ENCODE data around the gene UNC13A. TPM values are rescaled to one million over a fixed set of nuclear protein-coding genes. Genes with fewer than 3 reads are reported as not detected.

The UNC13A gene
- total RNA-seq (2012; rRNA removed) = 0.22 and 1.3 TPM in 2 replicates

DNA sequence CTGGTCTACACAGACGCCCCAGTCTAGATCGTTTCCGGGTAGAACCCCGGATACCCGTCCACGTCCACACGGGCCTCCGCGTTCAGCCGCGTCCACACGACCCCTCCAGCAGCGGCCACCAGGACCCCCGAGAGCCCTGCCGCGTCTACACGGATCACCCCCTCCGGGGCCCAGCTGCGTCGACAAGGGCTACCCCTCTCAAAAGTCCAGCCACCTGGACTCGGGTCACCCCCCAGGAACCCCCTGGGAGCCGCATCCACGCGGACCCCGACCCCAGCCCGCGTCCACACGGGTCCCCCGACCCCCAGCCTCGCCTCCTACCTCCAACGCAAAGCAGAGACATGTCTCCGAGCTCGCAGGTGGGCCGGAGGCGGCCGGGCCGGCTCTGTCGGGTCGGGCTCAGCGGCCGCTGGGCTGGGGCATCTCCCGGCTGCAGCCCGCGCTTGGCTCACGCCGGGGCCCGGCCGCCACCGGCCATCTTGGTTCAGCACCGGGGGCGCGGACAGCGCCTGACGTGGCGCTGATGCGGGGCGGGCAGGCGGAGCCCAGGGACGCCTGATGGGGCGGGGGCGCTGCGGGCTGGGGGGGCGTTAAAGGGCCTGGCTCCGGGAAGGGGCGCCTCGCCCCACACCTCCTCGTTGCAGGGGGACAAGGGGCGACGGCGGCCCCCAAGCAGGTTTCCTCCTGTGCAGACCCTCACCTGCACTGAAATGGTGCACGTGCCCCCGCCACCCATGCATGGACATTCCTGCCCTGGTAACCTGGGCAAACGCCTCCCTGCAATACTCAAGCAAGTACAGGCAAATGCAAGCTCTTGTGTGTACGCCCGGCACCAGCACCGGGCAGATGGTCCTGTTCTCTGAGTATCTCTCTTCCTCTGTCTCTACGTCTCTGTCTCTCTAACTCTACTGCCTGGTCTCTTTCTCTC is at the start of gene UNC13A:
Gene UNC13A, minus strand, starts transcription at position 498 of the 928 bp plus-strand sequence. Its CDS starts 155 bp downstream, at position 343.
- Histone ChIP-seq H3K4me1 (ENCODE audit: control insufficient read depth, insufficient read depth, low read length) (peaks cover 3% of the 10 kb centered on the region), H3K9ac (ENCODE audit: low read depth, low read length) (no peak within 1 kb of the TSS), H3K4me2 (ENCODE audit: low read length) (no peak within 1 kb of the TSS), H3K4me3 (ENCODE audit: low read length) (no peak within 1 kb of the TSS), H3K27me3 (ENCODE audit: control insufficient read depth, insufficient read depth, low read length) (peaks cover 47% of the 10 kb centered on the region), H3K36me3 (ENCODE audit: insufficient read depth, low read length) (no peaks in the 10 kb centered on the region), H3K9me3 (replicated peaks; ENCODE audit: low read length) (no peaks in the 10 kb centered on the region)

DNA sequence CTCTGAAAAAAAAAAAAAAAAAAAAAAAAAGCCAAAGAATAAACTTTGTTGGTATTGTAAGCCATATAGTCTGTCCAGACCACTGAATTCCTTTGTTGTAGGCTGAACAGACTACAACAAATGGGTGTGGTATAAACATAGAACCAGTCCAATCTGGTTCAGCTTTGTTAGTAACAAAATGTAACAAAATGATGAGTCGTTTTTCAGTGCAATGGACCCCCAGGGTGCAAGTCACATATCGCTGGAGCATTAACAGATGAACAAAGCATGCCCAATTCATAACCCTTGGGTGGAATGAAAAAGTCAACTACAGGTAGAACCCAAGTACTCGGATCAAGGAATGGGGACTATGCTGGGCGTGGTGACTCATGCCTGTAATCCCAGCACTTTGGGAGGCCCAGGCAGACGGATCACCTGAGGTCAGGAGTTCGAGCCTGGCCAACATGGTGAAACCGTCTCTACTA is 49.6 kb upstream of the UNC13A start:
- H3K9me3 ChIP-seq (replicated peaks; ENCODE audit: low read length) = no peaks in the 10 kb centered on the region
- peaks cover 21% of the 10 kb centered on the region for H3K36me3 ChIP-seq (ENCODE audit: insufficient read depth, low read length)
- H3K9ac ChIP-seq (ENCODE audit: low read depth, low read length) = no peak overlapping the region
- H3K4me3 ChIP-seq (ENCODE audit: low read length) = no peak overlapping the region
- H3K4me1 ChIP-seq (ENCODE audit: control insufficient read depth, insufficient read depth, low read length) = peaks cover 7% of the 10 kb centered on the region
- no peaks in the 10 kb centered on the region for H3K27me3 ChIP-seq (ENCODE audit: control insufficient read depth, insufficient read depth, low read length)
- no peak overlapping the region for H3K4me2 ChIP-seq (ENCODE audit: low read length)

- no peak overlapping the region for H3K9ac ChIP-seq (ENCODE audit: low read depth, low read length)
- H3K4me1 ChIP-seq (ENCODE audit: control insufficient read depth, insufficient read depth, low read length) = peaks cover 12% of the 10 kb centered on the region
- H3K27me3 ChIP-seq (ENCODE audit: control insufficient read depth, insufficient read depth, low read length) = no peaks in the 10 kb centered on the region
- H3K36me3 ChIP-seq (ENCODE audit: insufficient read depth, low read length) = peaks cover 29% of the 10 kb centered on the region
- H3K4me3 ChIP-seq (ENCODE audit: low read length) = no peak overlapping the region
- H3K4me2 ChIP-seq (ENCODE audit: low read length) = no peak overlapping the region
- no peaks in the 10 kb centered on the region for H3K9me3 ChIP-seq (replicated peaks; ENCODE audit: low read length)
Measured at GRCh38 chr19:17735410-17735809, 47.3 kb upstream of the UNC13A start.

- Histone ChIP-seq H3K9ac (ENCODE audit: low read depth, low read length) (no peak overlapping the region), H3K4me1 (ENCODE audit: control insufficient read depth, insufficient read depth, low read length) (peaks cover 7% of the 10 kb centered on the region), H3K36me3 (ENCODE audit: insufficient read depth, low read length) (peaks cover 39% of the 10 kb centered on the region)
Measured at GRCh38 chr19:17734146-17734545, 46.0 kb upstream of the UNC13A start.

GRCh38 chr19:17733127-17733526 is 45.0 kb upstream of the UNC13A start:
- H3K9ac ChIP-seq (ENCODE audit: low read depth, low read length) = no peak overlapping the region
- H3K9me3 ChIP-seq (replicated peaks; ENCODE audit: low read length) = no peaks in the 10 kb centered on the region
- H3K36me3 ChIP-seq (ENCODE audit: insufficient read depth, low read length) = peaks cover 44% of the 10 kb centered on the region
- no peaks in the 10 kb centered on the region for H3K27me3 ChIP-seq (ENCODE audit: control insufficient read depth, insufficient read depth, low read length)
- peaks cover 5% of the 10 kb centered on the region for H3K4me1 ChIP-seq (ENCODE audit: control insufficient read depth, insufficient read depth, low read length)
- H3K4me2 ChIP-seq (ENCODE audit: low read length) = no peak overlapping the region
- no peak overlapping the region for H3K4me3 ChIP-seq (ENCODE audit: low read length)

More at GRCh38 chr19:17734146-17734545, 46.0 kb upstream of the UNC13A start:
- no peaks in the 10 kb centered on the region for H3K27me3 ChIP-seq (ENCODE audit: control insufficient read depth, insufficient read depth, low read length)
- H3K9me3 ChIP-seq (replicated peaks; ENCODE audit: low read length) = no peaks in the 10 kb centered on the region
- H3K4me3 ChIP-seq (ENCODE audit: low read length) = no peak overlapping the region
- H3K4me2 ChIP-seq (ENCODE audit: low read length) = no peak overlapping the region

DNA sequence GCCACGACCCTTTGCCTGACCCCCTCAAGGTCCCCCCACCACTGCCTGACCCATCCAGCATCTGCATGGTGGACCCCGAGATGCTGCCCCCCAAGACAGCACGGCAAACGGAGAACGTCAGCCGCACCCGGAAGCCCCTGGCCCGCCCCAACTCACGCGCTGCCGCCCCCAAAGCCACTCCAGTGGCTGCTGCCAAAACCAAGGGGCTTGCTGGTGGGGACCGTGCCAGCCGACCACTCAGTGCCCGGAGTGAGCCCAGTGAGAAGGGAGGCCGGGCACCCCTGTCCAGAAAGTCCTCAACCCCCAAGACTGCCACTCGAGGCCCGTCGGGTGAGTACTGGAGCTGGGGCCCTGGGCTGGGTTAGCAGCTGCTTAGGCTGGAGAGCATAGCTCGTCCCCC is 39.7 kb upstream of the UNC13A start:
- no peak overlapping the region for H3K9ac ChIP-seq (ENCODE audit: low read depth, low read length)
- no peak overlapping the region for H3K4me3 ChIP-seq (ENCODE audit: low read length)
- H3K9me3 ChIP-seq (replicated peaks; ENCODE audit: low read length) = no peaks in the 10 kb centered on the region
- H3K4me2 ChIP-seq (ENCODE audit: low read length) = no peak overlapping the region
- H3K36me3 ChIP-seq (ENCODE audit: insufficient read depth, low read length) = peaks cover 62% of the 10 kb centered on the region
- peaks cover 5% of the 10 kb centered on the region for H3K4me1 ChIP-seq (ENCODE audit: control insufficient read depth, insufficient read depth, low read length)
- H3K27me3 ChIP-seq (ENCODE audit: control insufficient read depth, insufficient read depth, low read length) = no peaks in the 10 kb centered on the region

- H3K4me1 ChIP-seq (ENCODE audit: control insufficient read depth, insufficient read depth, low read length) = peaks cover 2% of the 10 kb centered on the region
- no peaks in the 10 kb centered on the region for H3K27me3 ChIP-seq (ENCODE audit: control insufficient read depth, insufficient read depth, low read length)
- peaks cover 64% of the 10 kb centered on the region for H3K36me3 ChIP-seq (ENCODE audit: insufficient read depth, low read length)
- no peaks in the 10 kb centered on the region for H3K9me3 ChIP-seq (replicated peaks; ENCODE audit: low read length)
- H3K4me3 ChIP-seq (ENCODE audit: low read length) = no peak overlapping the region
- H3K9ac ChIP-seq (ENCODE audit: low read depth, low read length) = no peak overlapping the region
- no peak overlapping the region for H3K4me2 ChIP-seq (ENCODE audit: low read length)
Measured at GRCh38 chr19:17726964-17727773, 39.0 kb upstream of the UNC13A start.

DNA sequence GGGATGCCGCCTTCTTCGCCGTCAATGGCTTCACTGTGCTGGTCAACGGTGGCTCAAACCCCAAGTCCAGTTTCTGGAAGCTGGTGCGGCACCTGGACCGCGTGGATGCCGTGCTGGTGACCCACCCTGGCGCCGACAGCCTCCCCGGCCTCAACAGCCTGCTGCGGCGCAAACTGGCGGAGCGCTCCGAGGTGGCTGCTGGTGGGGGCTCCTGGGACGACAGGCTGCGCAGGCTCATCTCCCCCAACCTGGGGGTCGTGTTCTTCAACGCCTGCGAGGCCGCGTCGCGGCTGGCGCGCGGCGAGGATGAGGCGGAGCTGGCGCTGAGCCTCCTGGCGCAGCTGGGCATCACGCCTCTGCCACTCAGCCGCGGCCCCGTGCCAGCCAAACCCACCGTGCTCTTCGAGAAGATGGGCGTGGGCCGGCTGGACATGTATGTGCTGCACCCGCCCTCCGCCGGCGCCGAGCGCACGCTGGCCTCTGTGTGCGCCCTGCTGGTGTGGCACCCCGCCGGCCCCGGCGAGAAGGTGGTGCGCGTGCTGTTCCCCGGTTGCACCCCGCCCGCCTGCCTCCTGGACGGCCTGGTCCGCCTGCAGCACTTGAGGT is 38.1 kb upstream of the UNC13A start:
- Histone ChIP-seq H3K27me3 (ENCODE audit: control insufficient read depth, insufficient read depth, low read length) (no peaks in the 10 kb centered on the region), H3K36me3 (ENCODE audit: insufficient read depth, low read length) (peaks cover 61% of the 10 kb centered on the region), H3K4me1 (ENCODE audit: control insufficient read depth, insufficient read depth, low read length) (peaks cover 11% of the 10 kb centered on the region), H3K4me3 (ENCODE audit: low read length) (no peak overlapping the region), H3K9ac (ENCODE audit: low read depth, low read length) (no peak overlapping the region), H3K9me3 (replicated peaks; ENCODE audit: low read length) (no peaks in the 10 kb centered on the region), H3K4me2 (ENCODE audit: low read length) (no peak overlapping the region)

DNA sequence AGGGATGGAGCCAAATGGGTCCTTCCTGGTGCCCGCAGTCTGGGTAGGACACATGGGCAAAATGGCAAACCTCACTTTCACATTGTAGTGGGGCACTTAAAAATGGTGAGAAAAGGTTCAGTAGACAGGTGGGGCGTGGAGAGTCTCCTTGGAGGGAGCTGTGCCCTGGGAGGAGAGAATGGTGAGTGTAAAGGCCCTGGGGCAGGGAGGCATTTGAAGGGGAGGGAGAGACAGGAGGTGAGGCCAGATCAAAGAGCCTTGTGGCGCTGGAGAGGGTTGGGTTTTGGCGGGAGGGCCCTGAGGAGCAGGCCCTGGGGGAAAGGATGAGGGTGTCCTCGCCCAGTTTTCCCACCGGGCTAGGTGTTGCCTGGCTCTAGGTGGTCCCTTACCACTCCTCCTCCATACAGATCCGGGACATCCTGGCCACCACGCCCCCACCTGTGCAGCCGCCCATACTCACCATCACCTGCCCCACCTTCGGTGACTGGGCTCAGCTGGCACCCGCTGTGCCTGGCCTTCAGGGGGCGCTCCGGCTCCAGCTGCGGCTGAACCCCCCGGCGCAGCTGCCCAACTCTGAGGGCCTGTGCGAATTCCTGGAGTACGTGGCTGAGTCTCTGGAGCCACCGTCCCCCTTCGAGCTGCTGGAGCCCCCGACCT is 37.4 kb upstream of the UNC13A start:
- Histone ChIP-seq H3K27me3 (ENCODE audit: control insufficient read depth, insufficient read depth, low read length) (no peaks in the 10 kb centered on the region), H3K9ac (ENCODE audit: low read depth, low read length) (no peak overlapping the region), H3K4me2 (ENCODE audit: low read length) (no peak overlapping the region), H3K4me3 (ENCODE audit: low read length) (no peak overlapping the region), H3K4me1 (ENCODE audit: control insufficient read depth, insufficient read depth, low read length) (peaks cover 18% of the 10 kb centered on the region), H3K9me3 (replicated peaks; ENCODE audit: low read length) (no peaks in the 10 kb centered on the region), H3K36me3 (ENCODE audit: insufficient read depth, low read length) (peaks cover 57% of the 10 kb centered on the region)

DNA sequence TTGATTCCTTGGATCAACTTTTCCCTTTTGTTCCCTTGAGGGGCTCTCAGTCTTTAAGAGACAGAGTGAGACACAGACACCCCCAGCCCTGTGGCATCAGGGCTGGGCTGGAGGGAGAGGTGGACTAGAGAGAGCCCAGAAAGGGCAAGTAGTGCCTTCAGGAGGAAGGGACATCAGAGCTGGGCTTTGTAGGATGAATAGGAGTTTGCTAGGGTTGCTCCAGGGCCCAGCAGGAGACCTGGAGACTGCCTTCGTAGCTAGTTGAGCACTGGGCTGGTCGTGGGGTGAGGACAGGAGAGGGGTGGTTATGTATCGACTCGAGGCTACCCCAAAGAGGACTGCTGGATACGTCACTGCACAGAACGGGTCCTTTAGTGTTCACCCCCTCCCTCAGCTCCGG is 36.5 kb upstream of the UNC13A start:
- H3K4me2 ChIP-seq (ENCODE audit: low read length) = no peak overlapping the region
- no peaks in the 10 kb centered on the region for H3K9me3 ChIP-seq (replicated peaks; ENCODE audit: low read length)
- peaks cover 49% of the 10 kb centered on the region for H3K36me3 ChIP-seq (ENCODE audit: insufficient read depth, low read length)
- peaks cover 25% of the 10 kb centered on the region for H3K4me1 ChIP-seq (ENCODE audit: control insufficient read depth, insufficient read depth, low read length)
- no peak overlapping the region for H3K9ac ChIP-seq (ENCODE audit: low read depth, low read length)
- no peaks in the 10 kb centered on the region for H3K27me3 ChIP-seq (ENCODE audit: control insufficient read depth, insufficient read depth, low read length)
- no peak overlapping the region for H3K4me3 ChIP-seq (ENCODE audit: low read length)
